ENCODE results near the gene SCAF11.
"Not testable (repeated sequence)": the region's sequence is repeated elsewhere in the genome, so short reads cannot be mapped to it uniquely, and the experiment has no call there.

The SCAF11 gene, protein sequence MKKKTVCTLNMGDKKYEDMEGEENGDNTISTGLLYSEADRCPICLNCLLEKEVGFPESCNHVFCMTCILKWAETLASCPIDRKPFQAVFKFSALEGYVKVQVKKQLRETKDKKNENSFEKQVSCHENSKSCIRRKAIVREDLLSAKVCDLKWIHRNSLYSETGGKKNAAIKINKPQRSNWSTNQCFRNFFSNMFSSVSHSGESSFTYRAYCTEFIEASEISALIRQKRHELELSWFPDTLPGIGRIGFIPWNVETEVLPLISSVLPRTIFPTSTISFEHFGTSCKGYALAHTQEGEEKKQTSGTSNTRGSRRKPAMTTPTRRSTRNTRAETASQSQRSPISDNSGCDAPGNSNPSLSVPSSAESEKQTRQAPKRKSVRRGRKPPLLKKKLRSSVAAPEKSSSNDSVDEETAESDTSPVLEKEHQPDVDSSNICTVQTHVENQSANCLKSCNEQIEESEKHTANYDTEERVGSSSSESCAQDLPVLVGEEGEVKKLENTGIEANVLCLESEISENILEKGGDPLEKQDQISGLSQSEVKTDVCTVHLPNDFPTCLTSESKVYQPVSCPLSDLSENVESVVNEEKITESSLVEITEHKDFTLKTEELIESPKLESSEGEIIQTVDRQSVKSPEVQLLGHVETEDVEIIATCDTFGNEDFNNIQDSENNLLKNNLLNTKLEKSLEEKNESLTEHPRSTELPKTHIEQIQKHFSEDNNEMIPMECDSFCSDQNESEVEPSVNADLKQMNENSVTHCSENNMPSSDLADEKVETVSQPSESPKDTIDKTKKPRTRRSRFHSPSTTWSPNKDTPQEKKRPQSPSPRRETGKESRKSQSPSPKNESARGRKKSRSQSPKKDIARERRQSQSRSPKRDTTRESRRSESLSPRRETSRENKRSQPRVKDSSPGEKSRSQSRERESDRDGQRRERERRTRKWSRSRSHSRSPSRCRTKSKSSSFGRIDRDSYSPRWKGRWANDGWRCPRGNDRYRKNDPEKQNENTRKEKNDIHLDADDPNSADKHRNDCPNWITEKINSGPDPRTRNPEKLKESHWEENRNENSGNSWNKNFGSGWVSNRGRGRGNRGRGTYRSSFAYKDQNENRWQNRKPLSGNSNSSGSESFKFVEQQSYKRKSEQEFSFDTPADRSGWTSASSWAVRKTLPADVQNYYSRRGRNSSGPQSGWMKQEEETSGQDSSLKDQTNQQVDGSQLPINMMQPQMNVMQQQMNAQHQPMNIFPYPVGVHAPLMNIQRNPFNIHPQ (N-terminal part only)

DNA sequence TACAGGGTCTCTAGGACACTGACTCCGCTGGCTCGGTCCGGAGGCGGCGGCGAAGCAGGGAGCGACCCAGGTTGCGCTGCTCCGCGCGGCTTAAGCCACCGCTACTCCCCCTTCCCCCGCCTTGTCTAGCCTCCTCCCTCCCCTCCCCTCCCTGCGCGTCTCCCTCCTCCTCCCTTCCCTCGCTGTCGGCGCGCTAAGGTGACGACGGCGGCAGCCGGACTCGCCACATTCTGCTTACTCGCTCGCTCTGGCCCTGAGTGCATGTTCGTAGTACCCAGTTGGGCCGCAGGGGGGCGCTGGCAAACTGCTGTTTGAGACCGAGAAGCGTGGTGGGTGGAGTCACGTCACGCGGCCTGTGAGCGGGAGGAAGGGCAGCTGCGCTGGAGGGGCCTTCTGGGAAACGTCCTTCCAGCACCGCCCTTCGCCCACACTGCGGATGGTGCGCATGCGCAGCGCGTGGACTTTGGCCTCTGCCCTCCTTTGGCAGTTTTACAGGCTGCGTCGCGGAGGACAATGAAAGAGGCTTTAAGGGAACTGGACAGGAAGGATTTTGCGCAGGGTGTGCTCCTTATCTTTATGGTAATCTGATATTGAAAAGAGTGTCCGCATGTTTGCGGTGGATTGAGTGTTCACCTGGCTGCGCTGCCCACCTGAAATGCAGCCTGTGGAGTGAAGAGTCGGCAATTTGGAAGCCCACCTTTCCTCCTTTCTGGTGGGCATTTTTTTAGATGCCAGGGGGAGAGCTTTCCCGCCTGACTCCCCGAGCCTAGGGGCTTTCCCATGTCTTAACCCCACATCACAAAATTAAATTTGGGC is at the start of gene SCAF11:
Gene SCAF11, minus strand, starts transcription at position 107 of the 816 bp plus-strand sequence. CDS start 26,407 bp downstream, outside the sequence.
- H3K4me3 ChIP-seq (replicated peaks in 1 of 2; ENCODE audit: low read depth in 2 of 2, low read length in 2 of 2) = peak within 1 kb of the TSS; percentile 94 to 96
- TF ChIP-seq, protein P1, sequence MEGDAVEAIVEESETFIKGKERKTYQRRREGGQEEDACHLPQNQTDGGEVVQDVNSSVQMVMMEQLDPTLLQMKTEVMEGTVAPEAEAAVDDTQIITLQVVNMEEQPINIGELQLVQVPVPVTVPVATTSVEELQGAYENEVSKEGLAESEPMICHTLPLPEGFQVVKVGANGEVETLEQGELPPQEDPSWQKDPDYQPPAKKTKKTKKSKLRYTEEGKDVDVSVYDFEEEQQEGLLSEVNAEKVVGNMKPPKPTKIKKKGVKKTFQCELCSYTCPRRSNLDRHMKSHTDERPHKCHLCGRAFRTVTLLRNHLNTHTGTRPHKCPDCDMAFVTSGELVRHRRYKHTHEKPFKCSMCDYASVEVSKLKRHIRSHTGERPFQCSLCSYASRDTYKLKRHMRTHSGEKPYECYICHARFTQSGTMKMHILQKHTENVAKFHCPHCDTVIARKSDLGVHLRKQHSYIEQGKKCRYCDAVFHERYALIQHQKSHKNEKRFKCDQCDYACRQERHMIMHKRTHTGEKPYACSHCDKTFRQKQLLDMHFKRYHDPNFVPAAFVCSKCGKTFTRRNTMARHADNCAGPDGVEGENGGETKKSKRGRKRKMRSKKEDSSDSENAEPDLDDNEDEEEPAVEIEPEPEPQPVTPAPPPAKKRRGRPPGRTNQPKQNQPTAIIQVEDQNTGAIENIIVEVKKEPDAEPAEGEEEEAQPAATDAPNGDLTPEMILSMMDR (IDR thresholded peaks at IDR 0.05; ENCODE audit: low read depth, low read length) = peak; percentile 95
- peak; percentile 100 for DNase-seq (ENCODE audit: low read depth in 2 of 2)

DNA sequence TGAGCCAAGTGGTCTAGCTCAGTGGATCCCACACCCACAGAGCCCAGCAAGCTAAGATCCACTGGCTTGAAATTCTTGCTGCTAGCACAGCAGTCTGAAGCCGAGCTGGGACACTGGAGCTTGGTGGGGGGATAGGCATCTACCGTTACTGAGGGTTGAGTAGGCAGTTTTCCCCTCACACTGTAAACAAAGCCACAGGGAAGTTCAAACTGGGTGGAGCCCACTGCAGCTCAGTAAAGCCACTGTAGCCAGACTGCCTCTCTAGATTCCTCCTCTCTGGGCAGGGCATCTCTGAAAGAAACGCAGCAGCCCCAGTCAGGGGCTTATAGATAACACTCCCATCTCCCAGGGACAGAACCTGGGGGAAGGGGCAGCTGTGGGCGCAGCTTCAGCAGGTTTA is 46.7 kb upstream of the SCAF11 start:
- DNase-seq (ENCODE audit: low read depth in 2 of 2); H3K4me3 ChIP-seq (replicated peaks in 1 of 2; ENCODE audit: low read depth in 2 of 2, low read length in 2 of 2): not testable (repeated sequence)

DNA sequence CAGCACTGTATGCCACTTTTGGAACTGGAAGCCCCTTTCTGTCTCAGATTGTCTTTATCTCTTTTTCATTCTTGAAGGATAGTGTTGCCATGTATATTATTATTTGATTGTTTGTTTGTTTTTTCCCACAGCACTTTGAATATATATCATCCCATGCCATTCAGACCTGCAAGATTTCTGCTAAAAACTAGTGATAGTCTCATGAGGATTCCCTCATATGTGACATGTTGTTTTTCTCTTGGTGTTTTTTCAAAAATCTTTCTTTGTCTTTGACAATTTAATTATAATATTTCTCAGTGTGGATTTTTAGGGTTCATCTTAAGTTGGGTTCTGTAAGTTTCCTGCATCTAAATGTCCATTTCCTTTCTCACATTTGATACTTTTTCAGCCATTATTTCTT is 36.8 kb upstream of the SCAF11 start:
- TF ChIP-seq, protein P1 (IDR thresholded peaks at IDR 0.05; ENCODE audit: low read depth, low read length) = no peak
- DNase-seq (ENCODE audit: low read depth in 2 of 2) = no peak
- no peak overlapping the region for H3K4me3 ChIP-seq (replicated peaks in 1 of 2; ENCODE audit: low read depth in 2 of 2, low read length in 2 of 2)

DNA sequence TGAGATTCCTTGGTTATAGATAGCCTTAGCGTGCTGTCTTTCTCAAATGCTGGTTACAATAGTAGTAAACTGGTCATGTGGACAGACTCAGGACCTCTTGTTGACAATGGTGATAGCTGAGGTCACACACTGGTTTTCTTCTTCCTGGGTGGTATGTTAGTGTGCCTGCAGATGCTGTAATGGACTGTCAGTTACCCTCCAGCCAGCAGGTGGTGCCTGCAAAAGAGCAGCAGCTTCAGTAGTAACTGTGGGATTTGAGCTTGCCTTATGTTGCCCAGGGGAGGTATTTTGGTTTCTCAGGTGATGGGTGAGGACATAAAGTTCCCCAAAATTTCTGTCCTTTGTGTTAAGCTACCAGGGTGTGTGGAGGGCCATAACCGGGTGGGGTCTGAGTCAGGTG is 33.7 kb upstream of the SCAF11 start:
- no peak overlapping the region for H3K4me3 ChIP-seq (replicated peaks in 1 of 2; ENCODE audit: low read depth in 2 of 2, low read length in 2 of 2)
- TF ChIP-seq, protein P1 (IDR thresholded peaks at IDR 0.05; ENCODE audit: low read depth, low read length) = no peak
- DNase-seq (ENCODE audit: low read depth in 2 of 2) = no peak

DNA sequence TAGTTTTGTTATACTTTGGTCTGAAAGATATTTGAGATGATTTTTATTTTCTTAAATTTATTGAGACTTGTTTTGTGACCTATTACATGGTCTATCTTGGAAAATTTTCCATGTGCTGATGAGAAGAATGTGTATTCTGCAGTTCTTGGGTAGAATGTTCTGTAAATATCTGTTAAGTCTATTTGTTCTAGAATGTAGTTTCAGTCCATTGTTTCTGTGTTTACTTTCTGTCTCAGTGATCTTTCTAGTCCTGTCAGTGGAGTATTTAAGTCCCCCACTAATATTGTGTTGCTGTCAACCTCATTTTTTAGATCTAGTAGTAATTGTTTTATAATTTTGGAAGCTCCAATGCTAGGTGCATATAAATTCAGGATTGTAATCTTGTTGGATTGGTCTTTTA is 30.4 kb upstream of the SCAF11 start:
- H3K4me3 ChIP-seq (replicated peaks in 1 of 2; ENCODE audit: low read depth in 2 of 2, low read length in 2 of 2) = no peak overlapping the region
- no peak for DNase-seq (ENCODE audit: low read depth in 2 of 2)
- TF ChIP-seq, protein P1 (IDR thresholded peaks at IDR 0.05; ENCODE audit: low read depth, low read length) = no peak

DNA sequence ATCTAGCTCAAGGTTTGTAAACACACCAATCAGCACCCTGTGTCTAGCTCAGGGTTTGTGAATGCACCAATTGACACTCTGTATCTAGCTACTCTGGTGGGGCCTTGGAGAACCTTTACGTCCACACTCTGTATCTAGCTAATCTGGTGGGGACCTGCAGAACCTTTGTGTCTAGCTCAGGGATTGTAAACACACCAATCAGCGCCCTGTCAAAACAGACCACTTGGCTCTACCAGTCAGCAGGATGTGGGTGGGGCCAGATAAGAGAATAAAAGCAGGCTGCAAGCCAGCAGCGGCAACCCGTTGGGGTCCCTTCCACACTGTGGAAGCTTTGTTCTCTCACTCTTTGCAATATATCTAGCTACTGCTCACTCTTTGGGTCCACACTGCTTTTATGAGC is 28.3 kb upstream of the SCAF11 start:
- not testable (repeated sequence) for H3K4me3 ChIP-seq (replicated peaks in 1 of 2; ENCODE audit: low read depth in 2 of 2, low read length in 2 of 2); DNase-seq (ENCODE audit: low read depth in 2 of 2)

DNA sequence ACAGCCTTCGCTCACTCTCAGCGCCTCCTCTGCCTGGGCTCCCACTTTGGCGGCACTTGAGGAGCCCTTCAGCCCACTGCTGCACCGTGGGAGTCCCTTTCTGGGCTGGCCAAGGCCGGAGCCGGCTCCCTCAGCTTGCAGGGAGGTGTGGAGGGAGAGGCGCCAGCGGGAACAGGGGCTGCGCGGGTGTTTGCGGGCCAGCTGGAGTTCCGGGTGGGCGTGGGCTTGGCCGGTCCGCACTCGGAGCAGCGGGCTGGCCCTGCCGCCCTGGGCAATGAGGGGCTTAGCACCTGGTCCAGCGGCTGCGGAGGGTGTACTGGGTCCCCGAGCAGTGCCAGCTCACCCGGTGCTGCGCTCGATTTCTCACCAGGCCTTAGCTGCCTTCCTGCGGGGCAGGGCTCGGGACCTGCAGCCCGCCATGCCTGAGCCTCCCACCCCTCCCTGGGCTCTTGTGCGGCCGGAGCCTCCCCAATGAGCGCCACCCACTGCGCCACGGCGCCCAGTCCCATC is 27.5 kb upstream of the SCAF11 start:
- DNase-seq (ENCODE audit: low read depth in 2 of 2); H3K4me3 ChIP-seq (replicated peaks in 1 of 2; ENCODE audit: low read depth in 2 of 2, low read length in 2 of 2): not testable (repeated sequence)

All from cardiac fibroblast (primary cell).